IPS-NIHi11 (cell line): ENCODE measurements around the gene ACY1.

Experiments
- DNase-seq: peaks from one replicate; pipeline ENCODE4 v3.0.0; 2012; ENCODE audit warnings: mixed read lengths, low spot score

ACY1 gene

GRCh38 chr3:51963951-51964451, 19.3 kb upstream of the ACY1 start:
- peak; percentile 50 for DNase-seq

- DNase-seq, result no peak
Observed at GRCh38 chr3:51964521-51964920, 18.8 kb upstream of the ACY1 start.

- DNase-seq, result no peak
Observed at GRCh38 chr3:51966016-51966415, 17.3 kb upstream of the ACY1 start.

- DNase-seq, result no peak
Observed at GRCh38 chr3:51966486-51966885, 16.8 kb upstream of the ACY1 start.

GRCh38 chr3:51966922-51967383, 16.4 kb upstream of the ACY1 start:
- no peak for DNase-seq

- peak; percentile 83 for DNase-seq
Observed at GRCh38 chr3:51967384-51968169, 15.8 kb upstream of the ACY1 start, which contains the start of gene PCBP4. PCBP4 (minus strand) TSS chr3:51967454; CDS start chr3:51961240, 6,214 bp downstream.

GRCh38 chr3:51968170-51968775, 15.1 kb upstream of the ACY1 start:
- peak; percentile 52 for DNase-seq

- no peak for DNase-seq
Observed at GRCh38 chr3:51968883-51969678, 14.3 kb upstream of the ACY1 start.

- no peak for DNase-seq
Observed at GRCh38 chr3:51969841-51970240, 13.5 kb upstream of the ACY1 start.

- DNase-seq, result no peak
Observed at GRCh38 chr3:51970606-51971300, 12.6 kb upstream of the ACY1 start.

- no peak for DNase-seq
Observed at GRCh38 chr3:51971350-51971749, 12.0 kb upstream of the ACY1 start.

GRCh38 chr3:51974277-51974962, 8.9 kb upstream of the ACY1 start:
- no peak for DNase-seq

- peak; percentile 90 for DNase-seq
Observed at GRCh38 chr3:51974963-51975851, 8.1 kb upstream of the ACY1 start, which contains the start of gene ABHD14A. ABHD14A (plus strand) TSS chr3:51975064; CDS start chr3:51975136, 72 bp downstream.

GRCh38 chr3:51975852-51976549, 7.3 kb upstream of the ACY1 start:
- DNase-seq, result peak; percentile 69

- DNase-seq, result no peak
Observed at GRCh38 chr3:51977446-51978142, 5.7 kb upstream of the ACY1 start.

- no peak for DNase-seq
Observed at GRCh38 chr3:51978143-51978502, 5.2 kb upstream of the ACY1 start.

- no peak for DNase-seq
Observed at GRCh38 chr3:51980253-51980652, 3.1 kb upstream of the ACY1 start.

- DNase-seq, result peak; percentile 87
Observed at GRCh38 chr3:51982352-51982837, 940 bp upstream of the ACY1 start.
